ENCODE results near the gene C1QTNF1. TPM values are rescaled to one million over a fixed set of nuclear protein-coding genes. Genes with fewer than 3 reads are reported as not detected.
A peak's percentile ranks its signal among the peaks of the same experiment; 100 is the strongest.

Gene C1QTNF1
- total RNA-seq, 2 experiments from 2014 or later: not detected

DNA sequence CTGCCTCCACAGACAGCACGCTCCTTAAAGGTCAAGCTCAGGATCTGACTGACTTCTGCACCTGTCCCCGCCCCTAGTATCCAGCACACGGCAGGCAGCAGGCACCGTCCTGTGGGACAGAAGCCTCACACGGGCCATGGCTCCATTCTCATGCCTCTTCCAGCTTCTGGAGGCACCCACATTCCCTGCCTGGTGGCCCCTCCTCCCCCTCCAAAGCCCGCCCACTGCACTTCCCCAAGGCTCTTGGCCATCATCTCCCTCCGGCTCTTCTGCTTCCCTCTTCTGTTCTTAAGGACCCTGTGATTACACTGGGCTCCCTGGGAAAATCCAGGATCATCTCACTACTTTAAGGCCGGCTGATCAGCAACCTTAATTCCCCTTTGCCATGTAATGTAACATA is 17.9 kb upstream of the C1QTNF1 start:
- H3K9me3 Mint-ChIP-seq: no peaks in the 10 kb centered on the region
- peak overlapping the region in 1 of 2 donors; percentile 15 for H3K27ac ChIP-seq (ENCODE audit: low read depth in 1 of 2, low read length in 2 of 2)
- H3K9me3 ChIP-seq (ENCODE audit: control insufficient read depth in 1 of 2, insufficient read depth in 1 of 2, low read length in 2 of 2): no peaks in the 10 kb centered on the region
- TF ChIP-seq, protein P1, sequence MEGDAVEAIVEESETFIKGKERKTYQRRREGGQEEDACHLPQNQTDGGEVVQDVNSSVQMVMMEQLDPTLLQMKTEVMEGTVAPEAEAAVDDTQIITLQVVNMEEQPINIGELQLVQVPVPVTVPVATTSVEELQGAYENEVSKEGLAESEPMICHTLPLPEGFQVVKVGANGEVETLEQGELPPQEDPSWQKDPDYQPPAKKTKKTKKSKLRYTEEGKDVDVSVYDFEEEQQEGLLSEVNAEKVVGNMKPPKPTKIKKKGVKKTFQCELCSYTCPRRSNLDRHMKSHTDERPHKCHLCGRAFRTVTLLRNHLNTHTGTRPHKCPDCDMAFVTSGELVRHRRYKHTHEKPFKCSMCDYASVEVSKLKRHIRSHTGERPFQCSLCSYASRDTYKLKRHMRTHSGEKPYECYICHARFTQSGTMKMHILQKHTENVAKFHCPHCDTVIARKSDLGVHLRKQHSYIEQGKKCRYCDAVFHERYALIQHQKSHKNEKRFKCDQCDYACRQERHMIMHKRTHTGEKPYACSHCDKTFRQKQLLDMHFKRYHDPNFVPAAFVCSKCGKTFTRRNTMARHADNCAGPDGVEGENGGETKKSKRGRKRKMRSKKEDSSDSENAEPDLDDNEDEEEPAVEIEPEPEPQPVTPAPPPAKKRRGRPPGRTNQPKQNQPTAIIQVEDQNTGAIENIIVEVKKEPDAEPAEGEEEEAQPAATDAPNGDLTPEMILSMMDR (IDR thresholded peaks at IDR 0.05): no peak
- H3K27me3 Mint-ChIP-seq: no peaks in the 10 kb centered on the region
- H3K27me3 ChIP-seq (ENCODE audit: control insufficient read depth in 1 of 2, insufficient read depth in 2 of 2, low read length in 2 of 2): no peaks in the 10 kb centered on the region
- intact Hi-C loops (cut with DNase I, micrococcal nuclease): no loop called here
- peaks cover 35% of the 10 kb centered on the region for H3K36me3 Mint-ChIP-seq (ENCODE audit: low read depth)
- peaks cover 63% of the 10 kb centered on the region for H3K4me1 Mint-ChIP-seq (ENCODE audit: low read depth)
- peak overlapping the region; percentile 43 for H3K4me3 Mint-ChIP-seq
- H3K36me3 ChIP-seq (ENCODE audit: insufficient read depth, low read length): peaks cover 21% of the 10 kb centered on the region
- H3K4me3 ChIP-seq (ENCODE audit: low read length): no peak overlapping the region
- DNase-seq: no peak
- ChIA-PET CTCF (interaction anchor here (1.2 kb wide), 1 partner anchor 36 kb away, joined by 3 read pairs; no protein-coding TSS in a partner anchor), POLR2A (interaction anchor here (1.2 kb wide), 1 partner anchor 11 kb away, joined by 3 read pairs; no protein-coding TSS in a partner anchor)
- H3K4me1 ChIP-seq (ENCODE audit: insufficient read depth, low read length): peaks cover 54% of the 10 kb centered on the region
- peak overlapping the region; percentile 91 for H3K27ac Mint-ChIP-seq
- ATAC-seq (ENCODE audit: poor library complexity): no peak

DNA sequence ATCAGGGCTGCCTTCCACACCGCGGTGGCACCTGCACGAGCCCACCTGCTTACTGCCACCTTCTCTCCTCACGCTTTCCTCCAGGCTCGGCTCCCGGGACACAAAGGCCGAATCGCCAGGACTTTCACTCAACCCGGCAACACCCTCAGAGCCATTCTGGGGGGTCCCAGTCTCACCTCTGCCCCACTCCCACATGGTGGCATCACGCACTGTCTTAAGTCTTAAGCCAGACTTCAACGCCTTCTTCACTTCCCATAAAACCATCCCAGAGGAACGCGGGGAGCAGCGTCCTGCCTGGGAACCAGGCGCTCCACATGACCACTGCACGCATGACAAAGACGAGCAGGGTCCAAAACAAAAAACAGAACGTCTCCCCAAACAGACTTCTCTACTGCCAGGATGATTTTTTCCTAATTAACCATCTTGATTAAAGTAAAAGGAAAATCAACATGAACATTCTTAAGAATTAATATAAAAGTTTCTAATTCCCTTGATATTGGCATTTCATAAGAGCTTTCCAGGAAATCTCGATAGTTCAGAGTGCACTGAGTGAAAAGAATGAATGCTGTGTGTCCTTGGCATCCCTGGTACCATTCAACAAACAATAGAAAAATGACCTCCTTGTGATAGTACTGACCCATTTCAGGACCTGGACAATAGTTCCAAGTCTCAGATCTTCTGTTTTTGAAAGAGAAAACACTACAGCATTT is 17.0 kb upstream of the C1QTNF1 start:
- Mint-ChIP-seq H3K36me3 (ENCODE audit: low read depth) (peaks cover 26% of the 10 kb centered on the region), H3K4me3 (peak overlapping the region; percentile 94), H3K27ac (peak overlapping the region; percentile 91), H3K4me1 (ENCODE audit: low read depth) (peaks cover 57% of the 10 kb centered on the region), H3K27me3 (no peaks in the 10 kb centered on the region), H3K9me3 (no peaks in the 10 kb centered on the region)
- H3K27me3 ChIP-seq (ENCODE audit: control insufficient read depth in 1 of 2, insufficient read depth in 2 of 2, low read length in 2 of 2): no peaks in the 10 kb centered on the region
- H3K4me1 ChIP-seq (ENCODE audit: insufficient read depth, low read length): peaks cover 54% of the 10 kb centered on the region
- peaks cover 19% of the 10 kb centered on the region for H3K36me3 ChIP-seq (ENCODE audit: insufficient read depth, low read length)
- H3K4me3 ChIP-seq (ENCODE audit: low read length): no peak overlapping the region
- no peaks in the 10 kb centered on the region for H3K9me3 ChIP-seq (ENCODE audit: control insufficient read depth in 1 of 2, insufficient read depth in 1 of 2, low read length in 2 of 2)
- POLR2A ChIA-PET: no interaction called here
- TF ChIP-seq, protein P1 (IDR thresholded peaks at IDR 0.05): no peak
- no peak for ATAC-seq (ENCODE audit: poor library complexity)
- intact Hi-C loops (cut with DNase I, micrococcal nuclease): no loop called here
- CTCF ChIA-PET: interaction anchor here (1.2 kb wide), 1 partner anchor 35 kb away, joined by 3 read pairs; no protein-coding TSS in a partner anchor
- peak in 1 of 14 experiments; percentile 19 for DNase-seq
- no peak overlapping the region for H3K27ac ChIP-seq (ENCODE audit: low read depth in 1 of 2, low read length in 2 of 2)

DNA sequence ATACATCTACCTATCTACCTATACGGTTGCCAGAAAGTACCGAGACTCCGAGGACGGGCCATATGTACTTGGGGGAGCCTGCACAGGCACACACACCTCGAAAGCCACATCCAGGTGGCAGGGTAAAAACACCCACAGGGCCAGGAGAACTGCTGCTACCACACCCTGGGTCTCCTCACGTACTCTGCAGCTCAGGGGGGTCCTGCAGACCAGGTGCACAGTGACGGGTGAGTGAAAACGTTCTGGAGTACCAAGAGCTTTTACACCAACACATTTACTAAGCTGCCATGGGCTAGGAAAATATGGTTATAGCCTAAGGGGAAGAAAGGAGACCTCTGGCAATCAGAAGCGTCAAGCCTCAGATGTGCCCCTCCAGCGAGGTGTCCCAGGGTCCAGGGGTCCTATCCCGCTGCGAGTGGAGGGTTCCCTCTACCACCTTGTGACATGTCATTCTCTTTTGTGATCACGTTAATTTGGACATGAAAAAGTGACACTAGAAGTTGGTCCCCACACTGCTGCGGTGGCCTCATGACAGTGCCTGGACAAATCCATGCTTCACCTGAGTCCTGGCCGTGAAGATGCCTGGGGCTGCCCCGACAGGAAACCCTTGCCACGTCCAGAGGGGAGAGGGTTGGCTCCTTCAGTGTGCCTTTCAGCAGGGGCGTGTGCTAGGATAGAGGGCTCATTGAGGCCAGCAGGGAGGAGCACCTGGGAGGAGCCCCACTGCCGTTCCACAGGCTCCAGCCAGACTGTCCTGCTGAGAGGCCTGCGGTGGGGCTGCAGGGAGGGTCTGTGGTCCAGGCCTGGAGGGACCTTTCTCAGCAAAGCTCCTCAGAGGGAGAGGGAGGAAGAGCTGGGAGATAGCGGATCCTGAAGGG is 16.2 kb upstream of the C1QTNF1 start:
- ATAC-seq (ENCODE audit: poor library complexity) (no peak), DNase-seq (peak in 1 of 14 experiments; percentile 20)
- no peaks in the 10 kb centered on the region for H3K27me3 Mint-ChIP-seq
- Histone ChIP-seq H3K4me3 (ENCODE audit: low read length) (no peak overlapping the region), H3K4me1 (ENCODE audit: insufficient read depth, low read length) (peaks cover 52% of the 10 kb centered on the region), H3K36me3 (ENCODE audit: insufficient read depth, low read length) (peaks cover 13% of the 10 kb centered on the region), H3K27me3 (ENCODE audit: control insufficient read depth in 1 of 2, insufficient read depth in 2 of 2, low read length in 2 of 2) (no peaks in the 10 kb centered on the region), H3K9me3 (ENCODE audit: control insufficient read depth in 1 of 2, insufficient read depth in 1 of 2, low read length in 2 of 2) (no peaks in the 10 kb centered on the region), H3K27ac (ENCODE audit: low read depth in 1 of 2, low read length in 2 of 2) (no peak overlapping the region)
- peak overlapping the region; percentile 91 for H3K27ac Mint-ChIP-seq
- TF ChIP-seq, protein P1 (IDR thresholded peaks at IDR 0.05): no peak
- intact Hi-C loops (cut with DNase I, micrococcal nuclease): no loop called here
- H3K36me3 Mint-ChIP-seq (ENCODE audit: low read depth): peaks cover 20% of the 10 kb centered on the region
- no peaks in the 10 kb centered on the region for H3K9me3 Mint-ChIP-seq
- ChIA-PET POLR2A (no interaction called here), CTCF (no interaction called here)
- peaks cover 51% of the 10 kb centered on the region for H3K4me1 Mint-ChIP-seq (ENCODE audit: low read depth)
- H3K4me3 Mint-ChIP-seq: peak overlapping the region; percentile 94

Data from CD4-positive, alpha-beta T cell (primary cell).